Nephron (organoid): ENCODE measurements around the gene ADGRL3.
"Not testable (repeated sequence)": the region's sequence is repeated elsewhere in the genome, so short reads cannot be mapped to it uniquely, and the experiment has no call there.

Experiments
- H3K27ac Mint-ChIP-seq, 3 experiments: 2 replicates each; pipeline ENCODE4 v1.8.0; 2020; ENCODE audit warnings: mixed read lengths in 3 of 3, mild to moderate bottlenecking in 2 of 3, moderate library complexity in 1 of 3
- H3K27me3 Mint-ChIP-seq: 2 replicates; pipeline ENCODE4 v1.8.0; 2021; ENCODE audit warnings: low read depth, mild to moderate bottlenecking, moderate library complexity, mixed read lengths
- H3K36me3 Mint-ChIP-seq: 2 replicates; pipeline ENCODE4 v1.8.0; 2020; ENCODE audit warnings: low read depth, mixed read lengths
- H3K4me1 Mint-ChIP-seq: 2 replicates; pipeline ENCODE4 v1.8.0; 2020; ENCODE audit warnings: mixed read lengths
- H3K4me3 Mint-ChIP-seq, 3 experiments: 2 replicates each; pipeline ENCODE4 v1.8.0; 2020; ENCODE audit warnings: mild to moderate bottlenecking in 3 of 3, mixed read lengths in 3 of 3, moderate library complexity in 2 of 3
- H3K9me3 Mint-ChIP-seq: 2 replicates; pipeline ENCODE4 v1.8.0; 2020; ENCODE audit warnings: mixed read lengths
- TF ChIP-seq, protein P1 (sequence below), 3 experiments: fragments of 200-600 bp; sonication (generic); IDR thresholded peaks; one replicate each; pipeline ENCODE4 v1.5.0; 2021; ENCODE audit warnings: antibody characterized with exemption in 3 of 3; ENCODE audit not compliant: unreplicated experiment in 3 of 3

The ADGRL3 gene

DNA sequence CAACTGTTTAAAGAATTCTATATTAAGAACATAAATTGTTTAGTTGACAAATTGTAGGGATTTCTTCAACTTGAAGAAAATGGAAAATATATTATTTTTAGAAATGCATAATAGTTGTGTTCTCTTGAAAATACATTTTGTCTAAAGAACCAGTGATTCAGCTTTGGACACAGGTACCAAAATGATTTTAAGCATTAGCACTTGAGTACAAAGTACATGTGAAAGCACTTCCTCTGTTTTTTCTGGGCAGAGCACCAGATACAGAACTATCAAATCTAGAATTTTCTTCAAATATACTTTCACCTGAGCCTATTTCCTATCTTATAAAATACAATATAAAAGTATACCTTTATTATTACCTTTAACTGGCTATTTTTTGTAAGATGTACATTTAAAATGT, 539.8 kb downstream of the ADGRL3 start:
- H3K36me3 Mint-ChIP-seq: peaks cover 17% of the 10 kb centered on the region
- H3K9me3 Mint-ChIP-seq: peaks cover 6% of the 10 kb centered on the region
- TF ChIP-seq, protein P1, sequence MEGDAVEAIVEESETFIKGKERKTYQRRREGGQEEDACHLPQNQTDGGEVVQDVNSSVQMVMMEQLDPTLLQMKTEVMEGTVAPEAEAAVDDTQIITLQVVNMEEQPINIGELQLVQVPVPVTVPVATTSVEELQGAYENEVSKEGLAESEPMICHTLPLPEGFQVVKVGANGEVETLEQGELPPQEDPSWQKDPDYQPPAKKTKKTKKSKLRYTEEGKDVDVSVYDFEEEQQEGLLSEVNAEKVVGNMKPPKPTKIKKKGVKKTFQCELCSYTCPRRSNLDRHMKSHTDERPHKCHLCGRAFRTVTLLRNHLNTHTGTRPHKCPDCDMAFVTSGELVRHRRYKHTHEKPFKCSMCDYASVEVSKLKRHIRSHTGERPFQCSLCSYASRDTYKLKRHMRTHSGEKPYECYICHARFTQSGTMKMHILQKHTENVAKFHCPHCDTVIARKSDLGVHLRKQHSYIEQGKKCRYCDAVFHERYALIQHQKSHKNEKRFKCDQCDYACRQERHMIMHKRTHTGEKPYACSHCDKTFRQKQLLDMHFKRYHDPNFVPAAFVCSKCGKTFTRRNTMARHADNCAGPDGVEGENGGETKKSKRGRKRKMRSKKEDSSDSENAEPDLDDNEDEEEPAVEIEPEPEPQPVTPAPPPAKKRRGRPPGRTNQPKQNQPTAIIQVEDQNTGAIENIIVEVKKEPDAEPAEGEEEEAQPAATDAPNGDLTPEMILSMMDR (IDR thresholded peaks at IDR 0.05; ENCODE audit: unreplicated experiment in 3 of 3): no peak
- no peak overlapping the region for H3K4me3 Mint-ChIP-seq
- peaks cover 18% of the 10 kb centered on the region for H3K4me1 Mint-ChIP-seq
- H3K27me3 Mint-ChIP-seq: no peaks in the 10 kb centered on the region
- peak overlapping the region in 1 of 3 experiments; percentile 89 for H3K27ac Mint-ChIP-seq

DNA sequence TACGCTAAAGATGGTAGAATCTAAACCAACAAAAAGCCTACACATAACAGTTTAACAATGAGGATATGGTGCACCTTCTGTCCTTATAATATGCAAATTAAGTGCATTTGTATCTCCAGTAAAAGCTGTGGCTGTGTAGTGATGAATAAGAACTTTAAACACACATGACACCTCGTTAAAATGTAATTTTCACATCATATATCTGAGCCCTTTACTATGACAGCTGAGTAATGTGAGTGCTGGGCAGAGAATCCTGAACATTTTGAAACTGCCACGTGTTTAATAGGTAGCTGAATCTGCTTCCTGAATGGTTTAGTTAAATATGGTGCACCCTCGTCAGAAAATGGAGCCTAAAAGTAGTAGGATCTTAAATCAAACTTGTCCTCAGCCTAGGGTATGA, 540.8 kb downstream of the ADGRL3 start:
- H3K27me3 Mint-ChIP-seq: no peaks in the 10 kb centered on the region
- H3K4me3 Mint-ChIP-seq: peak overlapping the region in 2 of 3 experiments; percentile 21 to 58
- peaks cover 11% of the 10 kb centered on the region for H3K9me3 Mint-ChIP-seq
- peaks cover 18% of the 10 kb centered on the region for H3K4me1 Mint-ChIP-seq
- peak overlapping the region; percentile 74 to 89 (median 78) for H3K27ac Mint-ChIP-seq
- TF ChIP-seq, protein P1 (IDR thresholded peaks at IDR 0.05; ENCODE audit: unreplicated experiment in 3 of 3): no peak
- H3K36me3 Mint-ChIP-seq: peaks cover 17% of the 10 kb centered on the region

DNA sequence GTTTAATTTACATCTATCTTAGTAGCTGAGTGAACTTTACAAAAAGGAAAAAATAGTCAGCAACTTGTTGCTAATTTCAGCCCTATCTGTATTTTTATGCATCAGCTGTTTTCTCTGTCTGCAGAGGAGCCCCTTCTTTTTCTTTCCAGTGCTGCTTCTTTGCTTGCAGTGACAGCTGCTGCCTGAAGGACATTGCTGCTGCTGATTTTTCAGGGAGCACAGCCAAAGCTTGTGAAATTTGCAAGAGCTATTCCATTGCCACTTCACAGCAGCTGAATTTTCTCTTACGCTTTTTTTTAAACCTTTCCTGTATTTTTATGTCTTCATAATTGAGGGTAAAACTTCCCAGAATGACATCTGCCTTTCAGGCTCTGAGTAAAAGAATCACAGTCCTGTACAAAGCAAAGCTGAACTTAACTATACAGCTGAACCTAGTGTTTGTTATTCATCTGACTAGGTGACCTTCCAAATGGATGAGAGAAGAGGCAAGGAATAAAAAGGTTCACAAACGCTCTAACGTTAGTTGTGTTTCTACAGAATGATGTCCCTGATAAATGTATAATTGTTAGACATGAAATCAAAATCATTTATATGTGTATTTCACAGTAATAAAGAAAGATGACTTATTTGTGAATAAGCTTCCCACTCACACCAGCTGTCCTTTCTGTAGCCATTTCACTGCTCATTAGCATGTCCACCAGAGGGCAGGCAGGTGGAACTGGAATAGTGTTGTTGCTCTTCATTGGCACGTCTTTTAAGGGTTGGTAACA, 541.4 kb downstream of the ADGRL3 start:
- Mint-ChIP-seq H3K4me1 (peaks cover 18% of the 10 kb centered on the region), H3K36me3 (peaks cover 21% of the 10 kb centered on the region), H3K9me3 (peaks cover 17% of the 10 kb centered on the region), H3K4me3 (peak overlapping the region in 2 of 3 experiments; percentile 21 to 58), H3K27ac (peak overlapping the region; percentile 74 to 89 (median 78)), H3K27me3 (no peaks in the 10 kb centered on the region)
- TF ChIP-seq, protein P1 (IDR thresholded peaks at IDR 0.05; ENCODE audit: unreplicated experiment in 3 of 3): peak; percentile 20 to 37 (median 34)

DNA sequence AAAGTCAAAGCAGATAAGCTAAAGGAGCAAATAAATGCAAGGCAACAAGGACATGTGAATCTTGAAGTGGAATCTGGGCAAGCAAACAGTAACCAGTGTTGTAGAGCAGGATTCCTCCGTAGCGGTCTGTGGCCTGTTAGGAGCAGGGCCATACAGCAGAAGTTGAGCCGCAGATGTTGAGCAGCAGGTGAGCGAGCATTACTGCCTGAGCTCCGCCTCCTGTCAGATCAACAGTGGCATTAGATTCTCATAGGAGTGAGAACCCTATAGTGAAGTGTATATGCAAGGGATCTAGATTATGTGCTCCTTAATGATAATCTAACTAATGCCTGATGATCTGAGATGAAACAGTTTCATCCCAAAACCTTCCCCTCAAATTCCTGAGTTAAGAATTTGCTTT, 550.7 kb downstream of the ADGRL3 start:
- Mint-ChIP-seq H3K36me3 (peaks cover 16% of the 10 kb centered on the region), H3K9me3 (peaks cover 20% of the 10 kb centered on the region), H3K4me1 (no peaks in the 10 kb centered on the region), H3K27me3 (no peaks in the 10 kb centered on the region), H3K4me3 (no peak overlapping the region), H3K27ac (no peak overlapping the region)
- TF ChIP-seq, protein P1 (IDR thresholded peaks at IDR 0.05; ENCODE audit: unreplicated experiment in 3 of 3): no peak

DNA sequence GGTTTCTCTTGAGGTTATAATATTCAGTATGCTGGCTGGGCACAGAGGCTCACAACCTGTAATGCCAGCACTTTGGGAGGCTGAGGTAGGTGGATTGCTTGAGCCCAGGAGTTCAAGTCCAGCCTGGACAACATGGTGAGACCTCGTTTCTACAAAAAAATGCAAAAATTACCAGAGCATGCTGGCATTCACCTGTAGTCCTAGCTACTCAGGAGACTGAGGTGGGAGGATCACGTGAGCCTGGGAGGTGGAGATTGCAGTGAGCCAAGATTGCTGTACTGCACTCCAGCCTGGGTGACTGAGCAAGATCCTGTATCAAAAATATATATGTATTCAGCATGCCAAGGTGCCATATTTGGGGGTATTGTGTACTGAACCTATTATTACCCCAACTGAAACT, 552.5 kb downstream of the ADGRL3 start:
- H3K27me3 Mint-ChIP-seq: no peaks in the 10 kb centered on the region
- H3K27ac Mint-ChIP-seq: no peak overlapping the region
- H3K36me3 Mint-ChIP-seq: peaks cover 14% of the 10 kb centered on the region
- no peak overlapping the region for H3K4me3 Mint-ChIP-seq
- H3K4me1 Mint-ChIP-seq: no peaks in the 10 kb centered on the region
- H3K9me3 Mint-ChIP-seq: peaks cover 20% of the 10 kb centered on the region
- TF ChIP-seq, protein P1 (IDR thresholded peaks at IDR 0.05; ENCODE audit: unreplicated experiment in 3 of 3): no peak

DNA sequence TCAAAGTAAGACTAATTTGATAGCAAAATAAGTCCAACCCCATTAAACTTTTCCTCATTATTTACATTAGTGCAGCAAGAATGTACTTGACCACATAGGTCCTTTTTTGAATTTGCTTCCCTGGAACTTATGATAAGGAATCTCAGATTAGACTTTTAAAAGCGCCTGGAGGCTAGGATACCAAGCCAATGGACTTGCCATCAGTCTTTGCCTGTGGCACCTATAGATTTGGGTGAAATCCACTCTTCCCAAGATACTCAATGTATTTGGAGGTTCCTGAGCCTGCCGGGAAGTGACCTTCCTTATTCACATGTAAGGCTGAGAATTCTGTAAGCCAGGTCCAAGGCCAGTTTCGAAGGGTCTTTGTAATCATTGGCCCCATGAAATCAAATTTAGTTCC, 553.6 kb downstream of the ADGRL3 start:
- Mint-ChIP-seq H3K9me3 (peaks cover 31% of the 10 kb centered on the region), H3K4me3 (no peak overlapping the region), H3K36me3 (peaks cover 14% of the 10 kb centered on the region), H3K27me3 (no peaks in the 10 kb centered on the region), H3K27ac (no peak overlapping the region), H3K4me1 (no peaks in the 10 kb centered on the region)
- TF ChIP-seq, protein P1 (IDR thresholded peaks at IDR 0.05; ENCODE audit: unreplicated experiment in 3 of 3): no peak

DNA sequence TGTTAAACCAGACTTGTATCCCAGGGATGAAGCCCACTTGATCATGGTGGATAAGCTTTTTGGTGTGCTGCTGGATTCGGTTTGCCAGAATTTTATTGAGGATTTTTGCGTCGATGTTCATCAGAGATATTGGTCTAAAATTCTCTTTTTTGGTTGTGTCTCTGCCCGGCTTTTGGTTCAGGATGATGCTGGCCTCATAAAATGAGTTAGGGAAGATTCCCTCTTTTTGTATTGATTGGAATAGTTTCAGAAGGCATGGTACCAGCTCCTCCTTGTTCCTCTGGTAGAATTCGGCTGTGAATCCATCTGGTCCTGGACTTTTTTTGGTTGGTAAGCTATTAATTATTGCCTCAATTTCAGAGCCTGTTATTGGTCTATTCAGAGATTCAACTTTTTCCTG, 556.8 kb downstream of the ADGRL3 start:
- not testable (repeated sequence) for H3K4me1 Mint-ChIP-seq, H3K4me3 Mint-ChIP-seq, H3K27ac Mint-ChIP-seq, H3K27me3 Mint-ChIP-seq
- Mint-ChIP-seq H3K9me3 (peaks cover 49% of the 10 kb centered on the region), H3K36me3 (peaks cover 32% of the 10 kb centered on the region)

DNA sequence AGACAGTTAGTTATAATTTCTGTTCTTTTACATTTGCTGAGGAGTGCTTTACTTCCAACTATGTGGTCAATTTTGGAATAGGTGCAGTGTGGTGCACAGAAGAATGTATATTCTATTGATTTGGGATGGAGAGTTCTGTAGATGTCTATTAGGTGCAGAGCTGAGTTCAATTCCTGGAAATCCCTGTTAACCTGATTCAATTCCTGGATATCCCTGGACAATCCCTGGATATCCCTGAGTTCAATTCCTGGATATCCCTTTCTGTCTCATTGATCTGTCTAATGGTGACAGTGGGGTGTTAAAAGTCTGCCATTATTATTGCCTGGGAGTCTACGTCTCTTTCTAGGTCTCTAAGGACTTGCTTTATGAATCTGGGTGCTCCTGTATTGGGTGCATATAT, 557.9 kb downstream of the ADGRL3 start:
- peaks cover 49% of the 10 kb centered on the region for H3K9me3 Mint-ChIP-seq
- H3K36me3 Mint-ChIP-seq: peaks cover 32% of the 10 kb centered on the region
- H3K4me1 Mint-ChIP-seq, H3K27ac Mint-ChIP-seq, H3K4me3 Mint-ChIP-seq, H3K27me3 Mint-ChIP-seq: not testable (repeated sequence)

DNA sequence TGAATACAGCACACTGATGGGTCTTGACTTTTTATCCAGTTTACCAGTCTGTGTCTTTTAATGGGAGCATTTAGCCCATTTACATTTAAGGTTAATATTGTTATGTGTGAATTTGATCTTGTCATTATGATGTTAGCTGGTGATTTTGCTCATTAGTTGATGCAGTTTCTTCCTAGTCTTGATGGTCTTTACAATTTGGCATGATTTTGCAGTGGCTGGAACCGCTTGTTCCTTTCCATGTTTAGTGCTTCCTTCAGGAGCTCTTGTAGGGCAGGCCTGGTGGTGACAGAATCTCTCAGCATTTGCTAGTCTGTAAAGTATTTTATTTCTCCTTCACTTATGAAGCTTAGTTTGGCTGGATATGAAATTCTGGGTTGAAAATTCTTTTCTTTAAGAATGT, 558.5 kb downstream of the ADGRL3 start:
- not testable (repeated sequence) for H3K27me3 Mint-ChIP-seq, H3K27ac Mint-ChIP-seq, H3K4me1 Mint-ChIP-seq, H3K4me3 Mint-ChIP-seq
- H3K36me3 Mint-ChIP-seq: peaks cover 32% of the 10 kb centered on the region
- H3K9me3 Mint-ChIP-seq: peaks cover 49% of the 10 kb centered on the region
